MM.1S (cell line): ENCODE results near the gene PET100.

ENCODE experiments used
- DNase-seq: peaks from one replicate; pipeline ENCODE4 v3.0.0-alpha.2; 2015
- H2AFZ ChIP-seq: fragments of 300-600 bp; sonication (generic); 2 replicates; pipeline ENCODE4 v1.6.0; 2016; ENCODE audit warnings: antibody characterized with exemption, low read length
- H3F3A ChIP-seq: fragments of 300-600 bp; sonication (generic); 2 replicates; pipeline ENCODE4 v1.6.1; 2016; ENCODE audit warnings: mild to moderate bottlenecking, antibody characterized with exemption, low read length, moderate library complexity, mixed read lengths; ENCODE audit not compliant: insufficient read depth
- H3K27ac ChIP-seq: fragments of 300-600 bp; sonication (generic); 2 replicates; pipeline ENCODE4 v1.5.1; 2016; ENCODE audit warnings: mild to moderate bottlenecking, low read length
- H3K27me3 ChIP-seq: fragments of 300-600 bp; sonication (generic); replicated peaks from 2 replicates; pipeline ENCODE4 v1.6.0; 2016; ENCODE audit warnings: low read length; ENCODE audit not compliant: insufficient read depth
- H3K36me3 ChIP-seq: fragments of 300-600 bp; sonication (generic); replicated peaks from 2 replicates; pipeline ENCODE4 v1.6.1; 2016; ENCODE audit warnings: mild to moderate bottlenecking, low read length, mixed read lengths; ENCODE audit not compliant: insufficient read depth
- H3K4me1 ChIP-seq: fragments of 300-600 bp; sonication (generic); 2 replicates; pipeline ENCODE4 v1.6.1; 2016; ENCODE audit warnings: low read length, mixed read lengths
- H3K4me2 ChIP-seq: fragments of 300-600 bp; sonication (generic); 2 replicates; pipeline ENCODE4 v1.6.0; 2016; ENCODE audit warnings: low read depth, low read length
- H3K4me3 ChIP-seq: fragments of 300-600 bp; sonication (generic); 2 replicates; pipeline ENCODE4 v1.5.1; 2016; ENCODE audit warnings: low read length, mixed read lengths
- H3K79me2 ChIP-seq: fragments of 300-600 bp; sonication (generic); 2 replicates; pipeline ENCODE4 v1.6.1; 2016; ENCODE audit warnings: mixed run types, low read length, mixed read lengths
- H3K9ac ChIP-seq: fragments of 300-600 bp; sonication (generic); 2 replicates; pipeline ENCODE4 v1.6.1; 2016; ENCODE audit warnings: low read length, mixed read lengths
- H3K9me2 ChIP-seq: fragments of 300-600 bp; sonication (generic); replicated peaks from 2 replicates; pipeline ENCODE4 v1.6.1; 2016; ENCODE audit warnings: mild to moderate bottlenecking, low read length, mixed read lengths; ENCODE audit not compliant: insufficient read depth
- H3K9me3 ChIP-seq: fragments of 300-600 bp; sonication (generic); replicated peaks from 2 replicates; pipeline ENCODE4 v1.6.1; 2016; ENCODE audit warnings: mild to moderate bottlenecking, low read length, mixed read lengths; ENCODE audit not compliant: insufficient read depth
- H4K20me1 ChIP-seq: fragments of 300-600 bp; sonication (generic); 2 replicates; pipeline ENCODE4 v1.6.1; 2016; ENCODE audit warnings: mild to moderate bottlenecking, low read length, moderate library complexity, mixed read lengths; ENCODE audit not compliant: insufficient read depth
- EZH2 ChIP-seq: fragments of 300-600 bp; sonication (generic); optimal IDR thresholded peaks from 2 replicates; pipeline ENCODE3; 2017; ENCODE audit warnings: low read depth, mild to moderate bottlenecking, antibody characterized with exemption, low read length, mixed read lengths
- EZH2phosphoT487 ChIP-seq: fragments of 300-600 bp; sonication (generic); IDR thresholded peaks from 2 replicates; pipeline ENCODE4 v1.6.1; 2018; ENCODE audit warnings: antibody characterized with exemption, low read length
- TF ChIP-seq, protein P1 (sequence below): fragments of 300-600 bp; sonication (generic); IDR thresholded peaks from 2 replicates; pipeline ENCODE4 v1.5.1; 2016; ENCODE audit warnings: antibody characterized with exemption, low read length, mixed read lengths

The PET100 gene

GRCh38 chr19:7607874-7608560 lies 21.6 kb upstream of the PET100 start:
- DNase-seq: no peak
- Histone ChIP-seq H3K9me3 (no peaks in the 10 kb centered on the region), H3K4me3 (no peak overlapping the region), H2AFZ (no peak overlapping the region), H3K79me2 (no peaks in the 10 kb centered on the region), H3K4me1 (no peaks in the 10 kb centered on the region), H3F3A (no peaks in the 10 kb centered on the region), H3K4me2 (no peak overlapping the region), H3K36me3 (no peaks in the 10 kb centered on the region), H4K20me1 (no peaks in the 10 kb centered on the region), H3K27ac (no peak overlapping the region), H3K9ac (no peak overlapping the region), H3K9me2 (no peaks in the 10 kb centered on the region), H3K27me3 (peaks cover 79% of the 10 kb centered on the region)
- TF ChIP-seq EZH2: no peak
- TF ChIP-seq, protein P1, sequence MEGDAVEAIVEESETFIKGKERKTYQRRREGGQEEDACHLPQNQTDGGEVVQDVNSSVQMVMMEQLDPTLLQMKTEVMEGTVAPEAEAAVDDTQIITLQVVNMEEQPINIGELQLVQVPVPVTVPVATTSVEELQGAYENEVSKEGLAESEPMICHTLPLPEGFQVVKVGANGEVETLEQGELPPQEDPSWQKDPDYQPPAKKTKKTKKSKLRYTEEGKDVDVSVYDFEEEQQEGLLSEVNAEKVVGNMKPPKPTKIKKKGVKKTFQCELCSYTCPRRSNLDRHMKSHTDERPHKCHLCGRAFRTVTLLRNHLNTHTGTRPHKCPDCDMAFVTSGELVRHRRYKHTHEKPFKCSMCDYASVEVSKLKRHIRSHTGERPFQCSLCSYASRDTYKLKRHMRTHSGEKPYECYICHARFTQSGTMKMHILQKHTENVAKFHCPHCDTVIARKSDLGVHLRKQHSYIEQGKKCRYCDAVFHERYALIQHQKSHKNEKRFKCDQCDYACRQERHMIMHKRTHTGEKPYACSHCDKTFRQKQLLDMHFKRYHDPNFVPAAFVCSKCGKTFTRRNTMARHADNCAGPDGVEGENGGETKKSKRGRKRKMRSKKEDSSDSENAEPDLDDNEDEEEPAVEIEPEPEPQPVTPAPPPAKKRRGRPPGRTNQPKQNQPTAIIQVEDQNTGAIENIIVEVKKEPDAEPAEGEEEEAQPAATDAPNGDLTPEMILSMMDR: no peak
- no peak for TF ChIP-seq EZH2phosphoT487

GRCh38 chr19:7610491-7611240 lies 18.9 kb upstream of the PET100 start:
- no peaks in the 10 kb centered on the region for H3K79me2 ChIP-seq
- H3F3A ChIP-seq: no peaks in the 10 kb centered on the region
- H2AFZ ChIP-seq: no peak overlapping the region
- H3K4me2 ChIP-seq: no peak overlapping the region
- no peaks in the 10 kb centered on the region for H3K36me3 ChIP-seq
- H3K27ac ChIP-seq: no peak overlapping the region
- H3K4me3 ChIP-seq: no peak overlapping the region
- no peaks in the 10 kb centered on the region for H3K9me2 ChIP-seq
- peaks cover 69% of the 10 kb centered on the region for H3K27me3 ChIP-seq
- TF ChIP-seq EZH2phosphoT487: no peak
- no peaks in the 10 kb centered on the region for H3K9me3 ChIP-seq
- no peaks in the 10 kb centered on the region for H3K4me1 ChIP-seq
- no peak overlapping the region for H3K9ac ChIP-seq
- no peak for DNase-seq
- H4K20me1 ChIP-seq: no peaks in the 10 kb centered on the region

DNA sequence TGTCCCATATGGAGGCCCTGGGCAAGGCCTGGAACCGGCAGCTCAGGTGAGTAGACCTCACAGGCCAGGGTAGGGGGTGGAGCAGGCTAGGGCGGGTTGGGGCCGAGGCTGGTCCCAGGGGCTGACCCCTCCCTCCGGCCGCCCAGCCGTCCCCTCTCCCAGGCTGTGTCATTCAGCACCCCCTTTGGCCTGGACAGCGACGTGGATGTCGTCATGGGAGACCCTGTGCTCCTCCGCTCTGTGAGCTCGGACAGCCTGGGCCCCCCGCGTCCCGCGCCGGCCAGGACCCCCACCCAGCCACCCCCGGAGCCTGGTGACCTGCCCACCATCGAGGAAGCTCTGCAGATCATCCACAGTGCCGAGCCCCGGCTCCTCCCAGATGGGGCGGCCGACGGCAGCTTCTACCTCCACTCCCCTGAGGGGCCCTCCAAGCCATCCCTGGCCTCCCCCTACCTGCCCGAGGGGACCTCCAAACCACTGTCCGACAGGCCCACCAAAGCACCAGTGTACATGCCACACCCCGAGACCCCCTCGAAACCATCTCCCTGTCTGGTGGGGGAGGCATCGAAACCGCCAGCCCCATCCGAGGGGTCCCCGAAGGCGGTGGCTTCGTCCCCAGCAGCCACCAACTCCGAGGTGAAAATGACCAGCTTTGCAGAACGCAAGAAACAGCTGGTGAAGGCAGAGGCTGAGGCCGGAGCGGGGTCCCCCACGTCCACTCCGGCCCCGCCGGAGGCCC lies 17.9 kb upstream of the PET100 start:
- Histone ChIP-seq H3K4me3 (no peak overlapping the region), H3K9ac (no peak overlapping the region)
- TF ChIP-seq, protein P1: no peak
- TF ChIP-seq EZH2phosphoT487: no peak
- no peak for TF ChIP-seq EZH2

More for the DNA sequence above, 17.9 kb upstream of the PET100 start:
- H3K9me2 ChIP-seq: no peaks in the 10 kb centered on the region
- DNase-seq: no peak
- H3K27me3 ChIP-seq: peaks cover 69% of the 10 kb centered on the region
- no peaks in the 10 kb centered on the region for H3K9me3 ChIP-seq
- H3K27ac ChIP-seq: no peak overlapping the region
- no peaks in the 10 kb centered on the region for H3K36me3 ChIP-seq
- H3F3A ChIP-seq: no peaks in the 10 kb centered on the region
- no peaks in the 10 kb centered on the region for H3K79me2 ChIP-seq
- H3K4me2 ChIP-seq: no peak overlapping the region
- H4K20me1 ChIP-seq: no peaks in the 10 kb centered on the region
- no peak overlapping the region for H2AFZ ChIP-seq
- no peaks in the 10 kb centered on the region for H3K4me1 ChIP-seq
